GM10248 (cell line): ENCODE measurements around the gene KIRREL3.

Source experiments
- CTCF ChIA-PET: fragments of 300-600 bp; sonication (Branson Sonifier 250); formaldehyde crosslinking; extraction: SDS; loops from one replicate; lab custom pipeline; 2021; ENCODE audit warnings: antibody characterized with exemption; lab: Yijun Ruan, JAX
- POLR2A ChIA-PET: fragments of 350-650 bp; sonication (Branson Sonifier 250); formaldehyde crosslinking; extraction: SDS; loops from one replicate; lab custom pipeline; 2020; ENCODE audit warnings: antibody characterized with exemption; lab: Yijun Ruan, JAX
- DNase-seq: peaks from one replicate; pipeline ENCODE4 v3.0.0; 2012; ENCODE audit errors: extremely low spot score
- TF ChIP-seq, protein P1 (sequence below): IDR thresholded peaks from 2 replicates; pipeline ENCODE4 v1.5.1; 2012; ENCODE audit warnings: mild to moderate bottlenecking, low read depth; ENCODE audit errors: extremely low read depth, missing control alignments, control extremely low read depth

The KIRREL3 gene

DNA sequence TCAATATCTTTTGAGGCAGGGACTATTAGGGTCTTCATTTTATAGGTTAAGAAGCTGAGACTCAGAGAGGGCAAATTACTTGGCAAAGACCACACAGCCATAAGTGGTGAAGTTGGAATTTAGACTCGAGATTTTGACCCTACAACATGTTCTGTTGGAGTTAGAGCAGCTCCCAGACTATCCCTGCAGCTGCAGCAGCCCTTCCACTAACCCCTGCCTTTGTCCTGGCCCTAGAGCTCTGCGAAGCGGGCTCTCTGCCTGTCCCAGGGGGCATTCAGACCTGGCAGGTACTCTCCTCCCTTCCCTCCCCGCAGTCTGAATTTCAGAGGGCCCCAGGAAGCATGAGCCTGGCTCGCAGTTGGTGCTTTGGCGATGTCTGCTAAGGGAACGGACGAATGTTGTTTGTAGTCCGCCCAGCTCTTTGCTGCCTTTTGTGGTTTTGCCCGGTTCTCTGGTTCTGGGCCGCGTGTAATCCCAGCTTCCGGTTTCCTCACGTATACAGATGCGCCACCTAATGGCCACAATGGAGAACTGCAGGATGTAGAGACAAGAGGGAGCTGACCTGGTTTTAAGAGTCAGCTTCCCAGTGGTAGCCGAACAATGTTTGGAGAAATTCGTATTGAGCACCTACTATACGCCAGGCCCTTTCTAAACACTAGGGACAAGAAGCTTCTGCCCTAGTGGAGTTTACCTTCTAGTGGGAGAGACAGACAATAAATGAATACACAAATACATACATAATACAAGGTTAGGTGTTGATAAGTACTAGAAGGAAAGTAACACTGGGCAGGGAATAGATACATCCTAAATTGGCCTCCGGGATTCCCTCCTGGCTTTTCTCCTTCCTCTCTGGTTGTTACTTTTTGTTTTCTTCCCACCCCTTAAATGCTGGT, 519.9 kb downstream of the KIRREL3 start:
- TF ChIP-seq, protein P1, sequence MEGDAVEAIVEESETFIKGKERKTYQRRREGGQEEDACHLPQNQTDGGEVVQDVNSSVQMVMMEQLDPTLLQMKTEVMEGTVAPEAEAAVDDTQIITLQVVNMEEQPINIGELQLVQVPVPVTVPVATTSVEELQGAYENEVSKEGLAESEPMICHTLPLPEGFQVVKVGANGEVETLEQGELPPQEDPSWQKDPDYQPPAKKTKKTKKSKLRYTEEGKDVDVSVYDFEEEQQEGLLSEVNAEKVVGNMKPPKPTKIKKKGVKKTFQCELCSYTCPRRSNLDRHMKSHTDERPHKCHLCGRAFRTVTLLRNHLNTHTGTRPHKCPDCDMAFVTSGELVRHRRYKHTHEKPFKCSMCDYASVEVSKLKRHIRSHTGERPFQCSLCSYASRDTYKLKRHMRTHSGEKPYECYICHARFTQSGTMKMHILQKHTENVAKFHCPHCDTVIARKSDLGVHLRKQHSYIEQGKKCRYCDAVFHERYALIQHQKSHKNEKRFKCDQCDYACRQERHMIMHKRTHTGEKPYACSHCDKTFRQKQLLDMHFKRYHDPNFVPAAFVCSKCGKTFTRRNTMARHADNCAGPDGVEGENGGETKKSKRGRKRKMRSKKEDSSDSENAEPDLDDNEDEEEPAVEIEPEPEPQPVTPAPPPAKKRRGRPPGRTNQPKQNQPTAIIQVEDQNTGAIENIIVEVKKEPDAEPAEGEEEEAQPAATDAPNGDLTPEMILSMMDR: peak; percentile 92
- peak; percentile 85 for DNase-seq
- CTCF ChIA-PET: interaction anchor here (0.6 to 3.0 kb wide), 64 partner anchors 9 to 757 kb away, joined by 3 to 72 read pairs (median 6); no protein-coding TSS in a partner anchor
- POLR2A ChIA-PET: interaction anchor here (0.5 kb wide), 1 partner anchor 181 kb away, joined by 4 read pairs; no protein-coding TSS in a partner anchor

DNA sequence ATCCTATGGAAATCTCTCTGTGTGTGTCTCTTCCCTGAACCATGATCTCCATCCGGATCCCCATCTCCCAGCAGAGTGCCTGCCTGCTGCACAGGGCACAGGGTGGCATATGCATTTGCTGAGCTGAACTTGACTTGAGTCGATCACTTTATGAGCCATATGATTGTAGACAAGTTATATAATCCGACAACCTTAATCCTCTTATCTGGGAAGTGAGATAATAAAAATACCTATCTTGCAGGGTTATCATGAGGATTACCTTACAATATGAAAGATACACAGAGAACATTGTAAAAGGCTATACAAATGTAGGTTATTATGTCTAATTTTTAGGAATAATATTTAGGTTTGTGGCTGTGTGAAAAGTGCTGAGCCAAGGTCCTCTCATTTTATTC, 520.6 kb downstream of the KIRREL3 start:
- DNase-seq: no peak
- ChIA-PET POLR2A (interaction anchor here (0.5 kb wide), 1 partner anchor 181 kb away, joined by 4 read pairs; no protein-coding TSS in a partner anchor), CTCF (interaction anchor here (0.6 to 3.0 kb wide), 60 partner anchors 9 to 582 kb away, joined by 3 to 72 read pairs (median 6); no protein-coding TSS in a partner anchor)
- TF ChIP-seq, protein P1: no peak

DNA sequence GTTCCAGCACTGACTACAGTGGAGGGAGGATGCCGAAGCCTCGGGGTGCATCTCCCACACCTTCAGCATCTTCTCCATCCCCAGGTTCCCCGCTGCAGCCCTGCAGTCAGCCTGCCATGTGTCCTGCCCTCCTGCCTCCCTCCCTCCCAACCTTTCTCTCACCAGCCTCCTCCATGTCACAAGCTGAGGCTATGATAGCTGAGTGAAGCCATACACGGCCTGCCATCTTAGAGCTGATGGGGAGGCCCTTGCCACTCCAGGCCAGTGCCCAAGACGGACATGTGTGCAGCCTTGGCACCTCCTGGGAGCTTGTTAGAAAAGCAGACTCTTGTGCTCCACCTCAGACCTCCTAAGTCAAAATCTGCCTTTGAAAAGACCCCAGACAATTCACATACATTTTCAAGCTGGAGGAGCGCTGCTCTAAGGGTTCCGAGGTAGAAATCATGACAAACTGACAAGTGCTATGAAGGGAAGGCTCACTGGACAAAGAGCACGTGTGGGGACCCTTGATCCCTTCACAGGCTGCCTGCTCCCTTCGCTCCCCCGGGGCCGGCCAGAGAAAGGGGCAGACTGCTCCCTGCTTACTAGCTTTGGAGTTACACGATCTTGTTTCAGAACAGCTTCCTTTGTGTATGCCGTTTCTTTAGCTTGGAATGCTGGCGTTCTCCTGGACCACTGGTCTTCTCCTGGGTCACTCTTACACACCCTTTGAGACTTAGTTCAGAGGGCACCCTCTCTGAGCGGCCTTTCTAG, 521.2 kb downstream of the KIRREL3 start:
- ChIA-PET POLR2A (interaction anchor here (0.6 kb wide), 1 partner anchor 34 kb away, joined by 4 read pairs; no protein-coding TSS in a partner anchor), CTCF (interaction anchor here (1.5 to 3.0 kb wide), 17 partner anchors 10 to 558 kb away, joined by 4 to 72 read pairs (median 13); no protein-coding TSS in a partner anchor)
- no peak for DNase-seq
- TF ChIP-seq, protein P1: no peak

DNA sequence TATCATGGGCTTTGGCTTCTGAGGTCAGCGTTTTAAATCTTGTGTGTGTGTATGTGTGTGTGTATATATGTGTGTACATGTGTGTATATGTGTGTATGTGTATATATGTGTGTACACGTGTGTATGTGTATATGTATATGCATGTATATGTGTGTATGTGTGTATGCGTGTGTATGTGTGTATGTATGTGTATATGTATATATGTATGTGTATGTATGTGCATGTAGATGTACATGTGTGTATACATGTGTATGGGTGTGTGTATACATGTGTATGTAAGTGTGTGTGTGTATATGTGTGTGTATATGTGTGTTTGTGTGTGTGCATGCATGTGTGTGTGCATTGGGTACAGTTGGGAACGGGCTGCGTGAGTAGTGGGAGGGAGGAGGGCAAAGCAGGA, 522.1 kb downstream of the KIRREL3 start:
- no peak for DNase-seq
- POLR2A ChIA-PET: no interaction called here
- TF ChIP-seq, protein P1: no peak
- CTCF ChIA-PET: no interaction called here

DNA sequence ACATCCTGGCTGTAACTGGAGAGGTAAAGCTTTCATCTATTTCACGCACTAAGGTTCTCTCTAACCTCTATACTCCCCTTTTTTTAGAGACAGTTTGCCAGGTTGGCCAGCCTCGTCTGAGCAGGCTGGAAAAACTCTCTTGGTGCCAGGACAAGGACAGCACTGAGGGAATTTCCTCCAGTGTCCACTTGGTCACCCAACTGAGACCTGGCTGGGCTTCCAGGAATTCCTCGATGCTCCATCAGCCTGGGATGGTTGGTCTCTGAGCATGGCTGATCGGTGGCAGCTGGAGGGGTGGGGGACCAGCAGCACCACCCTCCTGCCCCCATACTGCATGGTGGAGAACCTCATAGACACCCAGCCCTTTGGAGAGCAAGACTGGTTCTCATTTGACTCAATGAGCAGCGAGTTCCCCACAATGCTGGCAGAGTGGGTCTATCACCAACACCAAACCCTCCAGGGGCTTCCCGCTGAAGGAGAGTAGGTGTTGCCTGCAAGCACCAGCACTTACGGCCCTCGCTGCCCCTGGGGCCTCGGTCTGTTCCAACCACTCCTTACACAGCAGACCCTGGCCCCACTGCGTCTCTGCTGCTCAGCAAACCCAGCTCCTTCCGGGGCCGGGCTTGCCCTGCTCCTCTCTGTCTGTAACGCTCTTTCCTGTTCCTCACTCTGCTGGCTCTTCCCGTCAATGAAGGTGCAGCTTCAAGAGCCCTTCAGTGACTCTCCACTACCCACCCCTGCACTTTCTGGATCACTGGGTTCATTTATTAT, 522.9 kb downstream of the KIRREL3 start:
- CTCF ChIA-PET: interaction anchor here (1.0 to 1.3 kb wide), 2 partner anchors 37 to 167 kb away, joined by 4 read pairs; no protein-coding TSS in a partner anchor
- DNase-seq: no peak
- POLR2A ChIA-PET: no interaction called here
- TF ChIP-seq, protein P1: no peak
